Left lung (tissue), 10 donors: Measurements from ENCODE around the gene WASL. TPM values are rescaled to one million over a fixed set of nuclear protein-coding genes. Genes with fewer than 3 reads are reported as not detected.

Experiments
- ATAC-seq: fragments of 200-7000 bp; cut with Tn5 transposase; one replicate; pipeline ENCODE4 v1.9.1; 2020; ENCODE audit warnings: moderate library complexity
- DNase-seq, 4 donors: peaks; one replicate each; pipeline ENCODE4 v3.0.0-alpha.2; 2013 to 2020
- H3K27ac ChIP-seq, 2 donors: fragments of 200-600 bp; sonication (generic) in 1 of 2; one replicate each; pipeline versions ENCODE4 v1.5.0 to v1.8.0; 2020 to 2021
- H3K27me3 ChIP-seq, 2 donors: fragments of 200-600 bp; sonication (generic) in 1 of 2; one replicate each; pipeline versions ENCODE4 v1.5.0 to v1.8.0; 2020 to 2021
- H3K36me3 ChIP-seq, 2 donors: fragments of 200-600 bp; sonication (generic) in 1 of 2; one replicate each; pipeline versions ENCODE4 v1.5.0 to v1.8.0; 2020 to 2021
- H3K4me1 ChIP-seq, 2 donors: fragments of 200-600 bp; one replicate each; pipeline ENCODE4 v1.8.0; 2021
- H3K4me3 ChIP-seq, 2 donors: fragments of 200-600 bp; sonication (generic) in 1 of 2; one replicate each; pipeline versions ENCODE4 v1.5.0 to v1.8.0; 2020 to 2021; ENCODE audit warnings: mild to moderate bottlenecking in 1 of 2
- H3K9me3 ChIP-seq, 2 donors: fragments of 200-600 bp; sonication (generic) in 1 of 2; one replicate each; pipeline versions ENCODE4 v1.5.0 to v1.8.0; 2020 to 2021
- intact Hi-C, 2 donors: fragments of 100-400 bp; cut with DNase I; formaldehyde crosslinking; loops; one replicate each; pipeline versions ENCODE4 v1.11.2 to v1.14.2; 2022
- polyA plus RNA-seq, 6 donors: library from polyadenylated mRNA; unstranded; fragments of 120-200 nt; gene quantifications; one replicate each; pipeline ENCODE4 v1.2.1, GENCODE V29; 2013; ENCODE audit not compliant: insufficient read length in 6 of 6
- total RNA-seq, 2 donors: library from RNA; stranded (reverse); fragmentation: NEBNext Ultra II Directional; extraction: Animal tissue kit (Norgen Biotek cat#: 25700); gene quantifications; one replicate each; pipeline ENCODE4 v1.2.1, GENCODE V29; 2021
- TF ChIP-seq, protein P1 (sequence below), 2 donors: fragments of 200-600 bp; sonication (generic) in 1 of 2; IDR thresholded peaks; one replicate each; pipeline versions ENCODE4 v1.5.0 to v1.8.0; 2021; ENCODE audit warnings: antibody characterized with exemption in 2 of 2
- donor health status: DM: no; HTN: yes; CAD: no.
- donor health status: DM: no; HTN: no; CAD: no.

The WASL gene
- total and polyA plus RNA-seq, 8 donors, result 30.4 to 54.5 (median 53.4) TPM

DNA sequence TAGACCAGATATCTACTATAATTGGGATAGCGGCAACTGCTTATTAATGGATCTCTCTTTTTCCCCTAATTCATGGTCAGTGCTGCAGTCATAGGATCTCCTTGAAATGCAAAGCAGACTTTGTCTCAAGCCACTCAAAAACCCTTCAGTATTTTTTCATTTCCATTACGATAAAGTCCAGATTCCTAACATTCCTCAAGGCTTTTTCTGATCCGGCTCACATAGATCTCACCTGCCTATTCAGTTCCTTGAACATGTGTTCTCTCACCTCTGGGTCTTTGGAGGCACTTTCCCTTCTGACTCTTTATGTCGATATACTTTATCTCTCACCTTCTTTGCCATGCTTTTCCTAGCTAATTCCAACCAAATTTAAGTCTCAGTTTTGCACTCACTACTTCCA lies 25.7 kb upstream of the WASL start:
- intact Hi-C loops, result no loop called here
- Histone ChIP-seq H3K36me3 (no peaks in the 10 kb centered on the region), H3K4me3 (no peak overlapping the region), H3K27me3 (no peaks in the 10 kb centered on the region), H3K27ac (peak overlapping the region in 1 of 2 donors; percentile 4), H3K4me1 (no peaks in the 10 kb centered on the region), H3K9me3 (no peaks in the 10 kb centered on the region)
- DNase-seq, result no peak
- peak; percentile 79 for ATAC-seq
- TF ChIP-seq, protein P1, sequence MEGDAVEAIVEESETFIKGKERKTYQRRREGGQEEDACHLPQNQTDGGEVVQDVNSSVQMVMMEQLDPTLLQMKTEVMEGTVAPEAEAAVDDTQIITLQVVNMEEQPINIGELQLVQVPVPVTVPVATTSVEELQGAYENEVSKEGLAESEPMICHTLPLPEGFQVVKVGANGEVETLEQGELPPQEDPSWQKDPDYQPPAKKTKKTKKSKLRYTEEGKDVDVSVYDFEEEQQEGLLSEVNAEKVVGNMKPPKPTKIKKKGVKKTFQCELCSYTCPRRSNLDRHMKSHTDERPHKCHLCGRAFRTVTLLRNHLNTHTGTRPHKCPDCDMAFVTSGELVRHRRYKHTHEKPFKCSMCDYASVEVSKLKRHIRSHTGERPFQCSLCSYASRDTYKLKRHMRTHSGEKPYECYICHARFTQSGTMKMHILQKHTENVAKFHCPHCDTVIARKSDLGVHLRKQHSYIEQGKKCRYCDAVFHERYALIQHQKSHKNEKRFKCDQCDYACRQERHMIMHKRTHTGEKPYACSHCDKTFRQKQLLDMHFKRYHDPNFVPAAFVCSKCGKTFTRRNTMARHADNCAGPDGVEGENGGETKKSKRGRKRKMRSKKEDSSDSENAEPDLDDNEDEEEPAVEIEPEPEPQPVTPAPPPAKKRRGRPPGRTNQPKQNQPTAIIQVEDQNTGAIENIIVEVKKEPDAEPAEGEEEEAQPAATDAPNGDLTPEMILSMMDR (IDR thresholded peaks at IDR 0.05), result no peak

DNA sequence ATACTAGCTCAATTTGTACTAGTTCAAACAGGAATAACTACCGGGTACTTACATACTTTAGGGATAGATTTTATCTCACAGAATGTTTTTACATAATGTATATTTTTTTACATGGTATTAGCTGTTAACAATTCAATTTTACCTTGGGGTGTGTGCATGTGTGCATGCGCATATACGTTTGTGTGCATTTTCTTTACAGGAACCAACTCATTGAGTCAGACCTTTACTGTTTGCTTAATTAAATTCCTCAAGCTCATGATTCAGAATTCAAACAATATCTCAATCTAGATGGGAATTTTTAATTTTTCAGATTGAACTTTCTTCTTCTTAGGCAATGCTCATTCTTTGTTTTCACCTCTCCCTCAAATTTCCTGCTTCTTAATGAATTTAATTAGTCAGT lies 24.7 kb upstream of the WASL start:
- no peaks in the 10 kb centered on the region for H3K36me3 ChIP-seq
- no peaks in the 10 kb centered on the region for H3K4me1 ChIP-seq
- no peak overlapping the region for H3K4me3 ChIP-seq
- intact Hi-C loops, result no loop called here
- H3K9me3 ChIP-seq, result no peaks in the 10 kb centered on the region
- no peak overlapping the region for H3K27ac ChIP-seq
- no peaks in the 10 kb centered on the region for H3K27me3 ChIP-seq
- ATAC-seq (no peak), DNase-seq (no peak)
- TF ChIP-seq, protein P1 (IDR thresholded peaks at IDR 0.05), result no peak

DNA sequence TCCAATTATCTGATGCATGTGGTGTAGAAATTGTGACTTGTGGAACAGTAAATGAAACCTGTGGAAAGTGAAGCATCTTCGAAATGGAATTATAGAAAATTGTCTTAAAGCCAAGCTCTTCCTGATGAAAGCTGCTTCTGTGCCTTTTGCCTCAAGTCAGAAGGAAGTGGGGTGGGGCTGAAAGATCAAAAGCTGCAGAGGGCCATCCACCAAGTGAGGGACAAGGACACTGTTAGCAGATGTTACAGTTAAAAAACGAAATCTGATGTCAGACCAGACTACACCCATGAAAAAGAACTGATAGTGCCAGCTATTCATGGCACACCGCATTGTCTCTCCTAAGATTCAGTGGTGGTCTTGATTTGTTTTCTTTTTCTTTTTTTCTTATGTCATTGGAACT lies 23.8 kb upstream of the WASL start:
- TF ChIP-seq, protein P1 (IDR thresholded peaks at IDR 0.05), result no peak
- intact Hi-C loops, result no loop called here
- H3K27ac ChIP-seq, result no peak overlapping the region

DNA sequence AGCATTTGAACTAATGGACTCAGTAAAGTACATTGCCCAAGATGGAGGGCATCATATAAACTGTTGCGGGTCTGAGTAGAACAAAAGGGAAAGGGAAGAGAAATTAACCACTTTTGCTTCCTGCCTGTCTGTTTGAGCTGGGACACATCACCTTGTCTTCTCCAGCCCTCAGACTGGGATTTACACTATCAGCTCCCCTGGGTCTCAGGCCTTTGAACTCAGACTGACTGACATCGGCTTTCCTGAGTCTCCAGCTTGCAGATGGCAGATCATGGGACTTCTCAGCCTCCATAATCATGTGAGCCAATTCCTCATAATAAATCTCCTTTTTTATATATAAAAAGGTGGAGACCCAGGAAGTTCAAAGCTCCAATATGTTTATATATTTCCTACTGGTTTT lies 23.0 kb upstream of the WASL start:
- Histone ChIP-seq H3K27me3 (no peaks in the 10 kb centered on the region), H3K4me3 (no peak overlapping the region), H3K36me3 (no peaks in the 10 kb centered on the region), H3K27ac (no peak overlapping the region), H3K4me1 (no peaks in the 10 kb centered on the region), H3K9me3 (no peaks in the 10 kb centered on the region)
- intact Hi-C loops, result no loop called here
- DNase-seq (no peak), ATAC-seq (no peak)
- TF ChIP-seq, protein P1 (IDR thresholded peaks at IDR 0.05), result no peak

More for the DNA sequence above, 23.8 kb upstream of the WASL start:
- Histone ChIP-seq H3K4me3 (no peak overlapping the region), H3K27me3 (no peaks in the 10 kb centered on the region), H3K36me3 (no peaks in the 10 kb centered on the region), H3K4me1 (no peaks in the 10 kb centered on the region), H3K9me3 (no peaks in the 10 kb centered on the region)
- DNase-seq (no peak), ATAC-seq (no peak)

DNA sequence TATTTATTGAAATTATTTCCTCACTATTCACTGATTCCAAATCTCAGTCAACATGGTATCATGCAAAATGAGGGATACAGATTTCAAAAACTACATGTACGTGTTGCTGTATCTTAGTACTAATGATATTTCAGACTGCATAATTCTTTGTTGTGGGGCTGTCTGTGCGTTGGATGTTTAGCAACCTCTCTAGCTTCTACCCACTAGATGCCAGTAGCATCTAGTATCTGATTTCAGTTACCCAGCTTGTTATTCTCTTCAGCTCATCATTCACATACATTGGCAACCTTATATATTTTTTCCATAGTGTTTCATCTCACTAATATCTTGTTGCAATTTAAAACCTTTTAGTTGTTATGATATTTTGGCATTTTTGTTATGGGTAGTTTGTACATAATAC lies 22.5 kb upstream of the WASL start:
- no peaks in the 10 kb centered on the region for H3K36me3 ChIP-seq
- H3K9me3 ChIP-seq, result no peaks in the 10 kb centered on the region
- TF ChIP-seq, protein P1 (IDR thresholded peaks at IDR 0.05), result no peak
- intact Hi-C loops, result no loop called here
- no peak overlapping the region for H3K4me3 ChIP-seq
- no peaks in the 10 kb centered on the region for H3K27me3 ChIP-seq
- no peaks in the 10 kb centered on the region for H3K4me1 ChIP-seq
- no peak overlapping the region for H3K27ac ChIP-seq
- ATAC-seq, result no peak
- DNase-seq, result no peak
